ENCODE results near the gene RPUSD4.

- TF ChIP-seq POLR2A (IDR thresholded peaks at IDR 0.05) (no peak), EP300 (IDR thresholded peaks at IDR 0.05; ENCODE audit: low read depth) (no peak), POLR2AphosphoS5 (IDR thresholded peaks at IDR 0.05) (no peak)
- TF ChIP-seq, protein P1, sequence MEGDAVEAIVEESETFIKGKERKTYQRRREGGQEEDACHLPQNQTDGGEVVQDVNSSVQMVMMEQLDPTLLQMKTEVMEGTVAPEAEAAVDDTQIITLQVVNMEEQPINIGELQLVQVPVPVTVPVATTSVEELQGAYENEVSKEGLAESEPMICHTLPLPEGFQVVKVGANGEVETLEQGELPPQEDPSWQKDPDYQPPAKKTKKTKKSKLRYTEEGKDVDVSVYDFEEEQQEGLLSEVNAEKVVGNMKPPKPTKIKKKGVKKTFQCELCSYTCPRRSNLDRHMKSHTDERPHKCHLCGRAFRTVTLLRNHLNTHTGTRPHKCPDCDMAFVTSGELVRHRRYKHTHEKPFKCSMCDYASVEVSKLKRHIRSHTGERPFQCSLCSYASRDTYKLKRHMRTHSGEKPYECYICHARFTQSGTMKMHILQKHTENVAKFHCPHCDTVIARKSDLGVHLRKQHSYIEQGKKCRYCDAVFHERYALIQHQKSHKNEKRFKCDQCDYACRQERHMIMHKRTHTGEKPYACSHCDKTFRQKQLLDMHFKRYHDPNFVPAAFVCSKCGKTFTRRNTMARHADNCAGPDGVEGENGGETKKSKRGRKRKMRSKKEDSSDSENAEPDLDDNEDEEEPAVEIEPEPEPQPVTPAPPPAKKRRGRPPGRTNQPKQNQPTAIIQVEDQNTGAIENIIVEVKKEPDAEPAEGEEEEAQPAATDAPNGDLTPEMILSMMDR (IDR thresholded peaks at IDR 0.05), result no peak
Observed at GRCh38 chr11:126216526-126217305, 5.3 kb upstream of the RPUSD4 start.

Measured in transverse colon (tissue), 4 donors.